Suppressor macrophage (primary cell): Measurements from ENCODE around the gene PLA2G3.

ENCODE experiments used
- DNase-seq, 4 experiments: peaks; one replicate each; pipeline ENCODE4 v3.0.0-alpha.2; 2020 to 2022

The PLA2G3 gene

GRCh38 chr22:31148488-31148887 lies 8.2 kb upstream of the PLA2G3 start:
- no peak for DNase-seq

DNA sequence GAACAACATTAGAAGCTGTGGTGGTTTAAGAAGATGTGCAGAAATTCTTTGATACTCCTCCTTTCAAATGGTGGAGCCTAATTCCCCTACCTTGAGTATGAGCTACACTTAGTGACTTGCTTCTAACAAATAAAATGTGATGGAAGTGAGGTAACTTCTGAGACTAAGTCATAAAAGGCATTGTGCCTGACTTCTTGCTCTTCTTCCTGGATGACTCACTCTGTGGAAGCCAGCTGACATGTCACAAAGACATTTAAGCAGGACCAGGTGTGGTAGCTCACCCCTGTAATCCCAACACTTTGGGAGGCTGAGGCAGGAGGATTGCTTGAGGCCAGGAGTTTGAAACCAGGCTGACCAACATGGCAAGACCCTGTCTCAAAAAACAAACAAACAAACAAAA lies 3.9 kb upstream of the PLA2G3 start:
- no peak for DNase-seq

DNA sequence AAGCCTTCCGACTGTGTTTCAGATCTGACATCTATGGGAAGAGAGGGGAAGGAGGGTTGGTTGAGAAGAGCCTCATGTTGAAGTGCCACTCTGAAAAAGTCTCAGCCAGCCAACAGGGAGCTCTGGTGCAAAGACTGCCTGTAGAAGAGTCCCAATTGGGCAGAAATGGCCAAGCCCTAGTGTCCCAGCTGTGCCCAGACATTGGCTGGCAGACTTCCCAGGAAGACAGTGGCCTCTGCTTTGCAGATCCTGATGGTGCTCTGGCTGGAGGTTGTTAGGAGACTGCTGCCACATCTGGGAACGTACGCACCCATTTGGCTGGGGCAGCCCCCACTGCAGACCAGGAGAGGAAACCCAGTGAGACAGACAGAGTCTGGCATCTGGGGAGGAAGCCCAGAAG lies 3.2 kb upstream of the PLA2G3 start:
- no peak for DNase-seq

DNA sequence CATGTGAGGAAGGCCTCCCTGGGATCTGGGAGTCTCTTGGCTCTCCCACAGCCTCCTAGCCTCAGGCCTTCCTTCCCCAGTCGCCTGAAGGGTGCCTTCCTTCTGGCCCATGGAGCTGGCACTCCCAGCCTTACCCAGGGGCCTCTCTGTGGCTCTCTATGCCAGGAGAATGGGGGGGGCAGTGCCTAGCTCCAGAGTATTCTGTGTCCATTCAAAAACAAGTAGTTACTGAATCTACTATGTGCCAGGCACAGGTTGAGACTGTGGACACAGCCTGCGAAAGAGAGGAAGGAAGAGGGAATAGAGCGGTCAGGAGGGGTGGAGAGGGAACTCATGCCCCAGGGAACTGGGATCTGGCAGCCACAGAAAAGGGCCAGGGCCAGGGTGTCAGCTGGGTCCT lies 2.7 kb upstream of the PLA2G3 start:
- DNase-seq, result no peak

DNA sequence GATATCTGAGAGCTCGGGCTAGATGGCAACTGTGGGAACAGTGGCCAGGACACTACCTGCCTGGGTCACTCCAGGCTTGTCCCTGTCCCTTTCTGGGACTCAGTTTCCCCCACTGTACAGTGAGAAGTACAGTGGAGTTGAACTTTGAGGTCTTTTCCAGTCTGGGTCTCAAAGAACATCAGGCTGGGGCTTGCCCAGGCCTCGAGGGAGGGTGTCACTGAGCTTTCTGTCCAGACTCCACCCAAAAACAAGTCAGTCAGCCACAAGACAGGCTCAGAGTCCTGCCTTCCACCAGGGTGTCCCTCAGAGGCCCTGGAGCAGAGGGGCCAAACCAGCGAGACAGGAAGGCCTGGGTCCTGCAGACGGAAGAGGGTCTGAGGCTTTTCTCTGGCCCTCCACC lies 2.0 kb upstream of the PLA2G3 start:
- DNase-seq, result no peak

DNA sequence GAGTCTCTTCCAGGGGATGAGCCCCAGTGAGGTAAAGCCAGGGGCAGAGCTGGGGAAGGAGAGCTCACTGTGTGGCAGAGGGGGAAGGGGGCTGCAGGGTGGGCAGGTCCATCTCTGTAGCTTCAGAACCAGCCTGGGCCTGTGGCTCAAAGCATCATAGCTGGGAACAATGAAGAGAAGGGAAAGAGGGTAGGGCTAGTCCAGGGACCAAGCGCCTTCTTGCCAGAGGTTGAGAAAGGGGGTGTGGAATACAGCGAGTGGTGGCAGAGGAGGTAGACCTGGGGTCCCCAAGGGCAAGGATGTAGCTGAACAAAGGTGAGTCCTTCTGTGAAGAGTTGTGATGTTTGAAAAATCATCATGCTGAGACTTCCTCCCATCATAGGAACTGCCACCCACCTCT lies 1.2 kb upstream of the PLA2G3 start:
- no peak for DNase-seq

- DNase-seq, result no peak
Measured at GRCh38 chr22:31140746-31141145, 438 bp upstream of the PLA2G3 start.

GRCh38 chr22:31139066-31139465 lies 1.2 kb downstream of the PLA2G3 start:
- DNase-seq, result no peak

GRCh38 chr22:31138126-31138525 lies 2.2 kb downstream of the PLA2G3 start:
- no peak for DNase-seq

- DNase-seq, result no peak
Measured at GRCh38 chr22:31137721-31138120, 2.6 kb downstream of the PLA2G3 start.

DNA sequence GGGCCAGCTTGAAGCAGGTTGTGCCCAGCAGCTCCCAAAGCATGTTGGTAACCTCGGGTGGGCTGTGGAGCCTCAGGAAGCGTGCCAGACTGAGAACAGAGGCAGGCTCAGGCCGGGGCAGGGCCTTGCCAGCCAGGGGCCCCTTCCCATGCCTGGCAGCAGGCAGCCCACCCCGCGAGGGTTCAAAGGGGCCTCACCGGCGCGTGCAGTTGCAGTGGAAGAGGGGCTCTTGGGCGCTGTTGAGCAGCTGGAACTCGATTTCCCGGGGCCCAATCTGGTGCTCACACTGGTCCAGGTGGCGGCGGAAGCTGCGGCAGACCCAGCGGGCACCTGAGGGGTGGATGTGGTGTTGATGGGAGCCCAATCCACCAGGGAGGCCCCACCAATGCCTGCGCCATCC lies 3.6 kb downstream of the PLA2G3 start:
- no peak for DNase-seq

- DNase-seq, result no peak
Measured at GRCh38 chr22:31136155-31136554, 4.2 kb downstream of the PLA2G3 start.

- DNase-seq, result no peak
Measured at GRCh38 chr22:31135706-31136105, 4.6 kb downstream of the PLA2G3 start.

- DNase-seq, result no peak
Measured at GRCh38 chr22:31134688-31135087, 5.6 kb downstream of the PLA2G3 start.

GRCh38 chr22:31133911-31134310 lies 6.4 kb downstream of the PLA2G3 start:
- DNase-seq, result no peak

DNA sequence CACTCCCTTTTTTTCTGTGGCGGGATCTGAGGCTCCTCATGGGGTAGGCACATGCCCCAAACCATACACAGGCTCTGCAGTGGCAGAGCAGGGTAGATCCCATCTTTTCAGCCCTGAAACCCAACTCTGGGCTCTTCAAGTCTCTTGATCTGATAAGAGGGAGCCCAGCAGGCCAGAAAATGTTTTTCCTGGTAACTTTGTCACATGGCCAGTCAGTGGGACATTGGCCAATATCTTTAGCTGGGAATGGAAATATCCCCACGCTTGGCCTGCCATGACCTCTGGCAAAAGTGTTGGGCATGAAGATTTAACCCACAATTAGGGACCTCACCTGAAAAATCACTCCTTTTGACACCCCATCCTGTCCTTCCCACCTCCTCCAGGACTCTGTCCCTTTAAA lies 9.4 kb downstream of the PLA2G3 start:
- DNase-seq, result no peak

DNA sequence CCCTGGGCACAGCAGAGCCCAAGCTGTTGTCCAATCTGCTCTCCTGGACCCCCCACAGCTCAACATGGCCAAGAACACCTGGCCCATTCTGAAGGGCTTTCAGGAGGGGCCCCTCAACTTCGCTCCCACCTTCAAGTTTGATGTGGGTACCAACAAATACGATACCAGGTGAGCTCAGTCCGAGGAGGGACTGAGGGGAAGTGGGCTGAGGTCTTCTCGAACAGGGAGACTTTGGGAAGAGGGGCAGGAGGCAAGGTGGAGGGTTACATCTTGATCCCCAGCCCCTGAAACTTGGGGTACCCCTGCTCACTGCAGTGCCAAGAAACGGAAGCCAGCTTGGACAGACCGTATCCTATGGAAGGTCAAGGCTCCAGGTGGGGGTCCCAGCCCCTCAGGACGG lies 12.2 kb downstream of the PLA2G3 start:
- no peak for DNase-seq

DNA sequence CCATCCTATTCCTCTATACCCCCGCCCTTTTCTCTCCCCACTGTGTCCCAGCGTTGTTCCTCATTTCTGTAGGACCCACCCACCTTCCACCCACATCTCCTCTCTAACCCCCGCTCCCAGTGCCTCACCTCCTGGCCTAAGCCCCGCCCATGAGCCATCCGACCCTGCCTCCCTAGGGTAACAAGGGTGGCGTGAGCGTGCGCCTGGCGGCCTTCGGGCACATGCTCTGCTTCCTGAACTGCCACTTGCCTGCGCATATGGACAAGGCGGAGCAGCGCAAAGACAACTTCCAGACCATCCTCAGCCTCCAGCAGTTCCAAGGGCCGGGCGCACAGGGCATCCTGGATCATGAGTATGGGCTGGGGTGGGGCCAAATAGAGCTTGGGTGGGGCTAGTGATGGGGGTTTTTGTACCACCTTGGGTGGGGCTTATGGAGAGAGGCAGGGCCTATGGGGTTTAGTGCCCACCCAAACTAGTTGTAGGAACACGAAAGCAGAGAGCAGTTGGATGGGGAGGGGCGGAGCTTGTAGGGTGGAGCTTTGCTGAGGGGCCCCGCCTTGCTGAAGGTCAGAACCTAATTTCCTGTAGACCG lies 13.0 kb downstream of the PLA2G3 start:
- DNase-seq, result peak in 3 of 4 experiments; percentile 29 to 48 (median 41)

- DNase-seq, result no peak
Measured at GRCh38 chr22:31126869-31127175, 13.5 kb downstream of the PLA2G3 start.

DNA sequence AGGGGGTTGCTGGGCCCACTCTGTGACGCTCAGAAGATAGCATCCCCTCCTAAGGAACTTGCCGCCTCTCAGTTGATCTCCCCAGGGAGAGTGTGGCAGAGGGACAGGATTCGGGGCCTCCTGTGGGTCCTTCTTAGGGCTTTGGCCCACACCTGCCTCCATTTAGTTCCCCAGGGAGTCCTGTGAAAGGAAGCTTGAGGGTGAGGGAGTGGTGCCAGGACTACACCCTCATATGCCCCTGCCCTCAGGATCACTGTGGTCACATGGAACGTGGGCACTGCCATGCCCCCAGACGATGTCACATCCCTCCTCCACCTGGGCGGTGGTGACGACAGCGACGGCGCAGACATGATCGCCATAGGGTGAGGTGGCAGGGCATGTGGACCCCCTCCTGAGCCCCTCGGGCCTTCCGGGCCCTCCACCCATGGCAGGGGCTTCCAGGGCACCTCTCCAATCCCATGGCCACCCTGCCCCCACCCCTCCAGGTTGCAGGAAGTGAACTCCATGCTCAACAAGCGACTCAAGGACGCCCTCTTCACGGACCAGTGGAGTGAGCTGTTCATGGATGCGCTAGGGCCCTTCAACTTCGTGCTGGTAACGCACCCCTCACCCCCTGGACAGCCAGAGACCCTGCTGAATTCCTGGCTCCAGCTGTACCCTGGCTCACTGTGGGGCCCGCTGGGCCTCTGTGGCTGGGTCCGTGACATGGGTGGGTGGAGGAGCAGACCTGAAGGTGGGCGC lies 14.0 kb downstream of the PLA2G3 start:
- DNase-seq, result no peak

- DNase-seq, result no peak
Measured at GRCh38 chr22:31125521-31126117, 14.7 kb downstream of the PLA2G3 start.

- no peak for DNase-seq
Measured at GRCh38 chr22:31124811-31125465, 15.4 kb downstream of the PLA2G3 start.

DNA sequence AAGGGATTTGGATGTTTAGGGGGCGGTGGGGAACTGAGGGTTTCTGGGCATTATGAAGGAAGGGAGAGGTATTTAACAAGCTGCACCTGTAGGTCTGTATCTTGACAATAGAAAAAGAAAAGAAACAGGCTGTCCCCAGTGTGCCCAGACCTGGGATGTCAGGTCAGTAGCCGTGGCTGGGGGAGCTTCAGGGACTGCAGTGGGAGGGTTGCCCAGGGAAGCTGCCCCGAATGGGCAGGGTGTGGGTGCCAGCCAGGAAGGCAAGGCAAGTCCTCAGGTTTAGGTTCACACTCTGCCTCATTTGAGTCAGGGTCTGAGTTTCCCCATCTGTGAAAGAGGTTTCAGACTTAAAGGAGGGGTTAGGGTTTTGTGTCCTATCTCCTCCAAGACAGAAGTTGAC lies 16.0 kb downstream of the PLA2G3 start:
- no peak for DNase-seq

GRCh38 chr22:31123292-31123602 lies 17.1 kb downstream of the PLA2G3 start:
- DNase-seq, result no peak
